ENCODE data around the gene SMAD9.

SMAD9 gene

GRCh38 chr13:36804588-36804987, 115.5 kb downstream of the SMAD9 start:
- no peaks in the 10 kb centered on the region for H4K20me1 ChIP-seq (ENCODE audit: low read depth, low read length)
- H3K4me3 ChIP-seq (ENCODE audit: insufficient read depth, low read length, poor library complexity, severe bottlenecking) = no peak overlapping the region
- TF ChIP-seq EZH2phosphoT487 (conservative IDR thresholded peaks at IDR 0.05; ENCODE audit: low read length) = no peak
- TF ChIP-seq, protein P1, sequence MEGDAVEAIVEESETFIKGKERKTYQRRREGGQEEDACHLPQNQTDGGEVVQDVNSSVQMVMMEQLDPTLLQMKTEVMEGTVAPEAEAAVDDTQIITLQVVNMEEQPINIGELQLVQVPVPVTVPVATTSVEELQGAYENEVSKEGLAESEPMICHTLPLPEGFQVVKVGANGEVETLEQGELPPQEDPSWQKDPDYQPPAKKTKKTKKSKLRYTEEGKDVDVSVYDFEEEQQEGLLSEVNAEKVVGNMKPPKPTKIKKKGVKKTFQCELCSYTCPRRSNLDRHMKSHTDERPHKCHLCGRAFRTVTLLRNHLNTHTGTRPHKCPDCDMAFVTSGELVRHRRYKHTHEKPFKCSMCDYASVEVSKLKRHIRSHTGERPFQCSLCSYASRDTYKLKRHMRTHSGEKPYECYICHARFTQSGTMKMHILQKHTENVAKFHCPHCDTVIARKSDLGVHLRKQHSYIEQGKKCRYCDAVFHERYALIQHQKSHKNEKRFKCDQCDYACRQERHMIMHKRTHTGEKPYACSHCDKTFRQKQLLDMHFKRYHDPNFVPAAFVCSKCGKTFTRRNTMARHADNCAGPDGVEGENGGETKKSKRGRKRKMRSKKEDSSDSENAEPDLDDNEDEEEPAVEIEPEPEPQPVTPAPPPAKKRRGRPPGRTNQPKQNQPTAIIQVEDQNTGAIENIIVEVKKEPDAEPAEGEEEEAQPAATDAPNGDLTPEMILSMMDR (IDR thresholded peaks at IDR 0.05; ENCODE audit: insufficient read depth, low read length, poor library complexity, severe bottlenecking) = no peak
- no peaks in the 10 kb centered on the region for H3K9me2 ChIP-seq (replicated peaks; ENCODE audit: insufficient read depth, low read length)
- no peaks in the 10 kb centered on the region for H3F3A ChIP-seq (ENCODE audit: insufficient read depth)
- H3K36me3 ChIP-seq (ENCODE audit: low read length) = no peaks in the 10 kb centered on the region
- no peak overlapping the region for H2AFZ ChIP-seq (ENCODE audit: low read depth, low read length, severe bottlenecking)
- no peak overlapping the region for H3K4me2 ChIP-seq (ENCODE audit: low read depth, low read length, poor library complexity, severe bottlenecking)
- H3K27me3 ChIP-seq (ENCODE audit: low read length) = no peaks in the 10 kb centered on the region
- H3K27ac ChIP-seq (ENCODE audit: low read depth, low read length) = no peak overlapping the region
- no peaks in the 10 kb centered on the region for H3K9me3 ChIP-seq (ENCODE audit: insufficient read depth, low read length)
- no peak overlapping the region for H3K9ac ChIP-seq (ENCODE audit: low read length)
- H3K79me2 ChIP-seq (ENCODE audit: insufficient read depth, low read length) = no peaks in the 10 kb centered on the region

DNA sequence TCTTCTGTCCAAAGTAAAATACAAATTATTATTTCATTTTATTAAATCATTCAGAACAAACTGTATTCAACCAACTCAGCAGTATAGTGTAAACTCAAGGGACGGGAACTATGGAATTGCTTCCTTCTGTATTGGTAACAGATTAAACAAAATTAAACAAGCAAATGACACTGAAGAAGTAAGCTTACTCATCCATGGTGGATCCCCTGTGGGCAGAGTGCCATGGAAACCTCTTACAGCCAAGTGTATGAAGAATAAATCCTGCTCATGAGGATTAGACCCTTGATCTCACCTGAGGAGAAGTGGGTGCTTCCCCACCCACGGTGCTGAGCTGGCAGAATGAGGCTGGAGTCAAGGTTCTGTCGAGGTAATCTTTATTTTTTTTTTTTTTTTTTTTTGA, 119.0 kb downstream of the SMAD9 start:
- no peaks in the 10 kb centered on the region for H3K27me3 ChIP-seq (ENCODE audit: low read length)
- no peaks in the 10 kb centered on the region for H4K20me1 ChIP-seq (ENCODE audit: low read depth, low read length)
- no peak overlapping the region for H3K4me2 ChIP-seq (ENCODE audit: low read depth, low read length, poor library complexity, severe bottlenecking)
- no peak overlapping the region for H2AFZ ChIP-seq (ENCODE audit: low read depth, low read length, severe bottlenecking)
- H3K9me2 ChIP-seq (replicated peaks; ENCODE audit: insufficient read depth, low read length) = no peaks in the 10 kb centered on the region
- no peak overlapping the region for H3K9ac ChIP-seq (ENCODE audit: low read length)
- no peak overlapping the region for H3K27ac ChIP-seq (ENCODE audit: low read depth, low read length)
- TF ChIP-seq, protein P1 (IDR thresholded peaks at IDR 0.05; ENCODE audit: insufficient read depth, low read length, poor library complexity, severe bottlenecking) = no peak
- no peak for TF ChIP-seq EZH2phosphoT487 (conservative IDR thresholded peaks at IDR 0.05; ENCODE audit: low read length)
- H3F3A ChIP-seq (ENCODE audit: insufficient read depth) = no peaks in the 10 kb centered on the region
- no peaks in the 10 kb centered on the region for H3K79me2 ChIP-seq (ENCODE audit: insufficient read depth, low read length)
- H3K36me3 ChIP-seq (ENCODE audit: low read length) = no peaks in the 10 kb centered on the region
- no peaks in the 10 kb centered on the region for H3K9me3 ChIP-seq (ENCODE audit: insufficient read depth, low read length)
- H3K4me3 ChIP-seq (ENCODE audit: insufficient read depth, low read length, poor library complexity, severe bottlenecking) = no peak overlapping the region

DNA sequence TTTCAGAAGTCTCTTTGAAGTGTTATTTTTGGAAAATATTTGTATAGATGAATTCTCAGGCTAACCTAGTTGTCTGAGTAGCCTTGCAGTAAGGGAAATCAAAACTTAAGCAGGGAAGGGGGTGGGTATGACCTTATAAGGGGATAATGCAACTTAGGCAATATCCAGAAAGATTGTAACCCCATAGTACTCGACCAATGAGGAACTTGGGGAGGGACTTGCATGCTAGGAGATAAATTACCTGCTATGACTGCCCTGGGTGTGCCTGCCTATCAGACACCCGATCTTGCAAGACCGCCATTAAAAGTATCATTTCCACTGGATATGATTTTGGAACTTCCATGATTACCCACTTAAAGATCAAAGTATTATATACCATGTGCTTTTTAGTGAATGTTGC, 124.0 kb downstream of the SMAD9 start:
- Histone ChIP-seq H3K4me3 (ENCODE audit: insufficient read depth, low read length, poor library complexity, severe bottlenecking) (no peak overlapping the region), H3F3A (ENCODE audit: insufficient read depth) (no peaks in the 10 kb centered on the region)

More for the DNA sequence above, 124.0 kb downstream of the SMAD9 start:
- no peaks in the 10 kb centered on the region for H4K20me1 ChIP-seq (ENCODE audit: low read depth, low read length)
- no peaks in the 10 kb centered on the region for H3K9me2 ChIP-seq (replicated peaks; ENCODE audit: insufficient read depth, low read length)
- H3K9ac ChIP-seq (ENCODE audit: low read length) = no peak overlapping the region
- no peaks in the 10 kb centered on the region for H3K36me3 ChIP-seq (ENCODE audit: low read length)
- no peaks in the 10 kb centered on the region for H3K79me2 ChIP-seq (ENCODE audit: insufficient read depth, low read length)
- H2AFZ ChIP-seq (ENCODE audit: low read depth, low read length, severe bottlenecking) = no peak overlapping the region
- no peaks in the 10 kb centered on the region for H3K9me3 ChIP-seq (ENCODE audit: insufficient read depth, low read length)
- no peaks in the 10 kb centered on the region for H3K27me3 ChIP-seq (ENCODE audit: low read length)
- H3K27ac ChIP-seq (ENCODE audit: low read depth, low read length) = no peak overlapping the region
- TF ChIP-seq, protein P1 (IDR thresholded peaks at IDR 0.05; ENCODE audit: insufficient read depth, low read length, poor library complexity, severe bottlenecking) = no peak
- TF ChIP-seq EZH2phosphoT487 (conservative IDR thresholded peaks at IDR 0.05; ENCODE audit: low read length) = no peak
- no peak overlapping the region for H3K4me2 ChIP-seq (ENCODE audit: low read depth, low read length, poor library complexity, severe bottlenecking)

All from SU-DHL-6 (cell line).